HepG2 (cell line): ENCODE data around the gene ZBTB7A.

ENCODE experiments used
- EED ChIP-seq: sonication (generic); formaldehyde crosslinking; IDR thresholded peaks from 2 replicates; pipeline ENCODE4 v1.5.0; 2020; ENCODE audit warnings: mild to moderate bottlenecking, missing genetic modification reagents
- EP300 ChIP-seq, 3 experiments: sonication (generic) in 1 of 3; formaldehyde crosslinking in 1 of 3; IDR thresholded peaks; 2 replicates each; pipeline versions ENCODE4 v1.5.1 to v1.6.1; 2011 to 2020; ENCODE audit warnings: low read depth in 2 of 3, low read length in 2 of 3, borderline replicate concordance in 1 of 3, improper control_type of control experiment in 1 of 3, mild to moderate bottlenecking in 1 of 3, missing genetic modification reagents in 1 of 3, moderate library complexity in 1 of 3
- GABPA ChIP-seq, 2 experiments: IDR thresholded peaks; 2 replicates each; pipeline ENCODE4 v1.6.1; 2011 to 2016; ENCODE audit warnings: low read depth in 2 of 2, low read length in 1 of 2, missing biosample characterization in 1 of 2, missing genetic modification characterization in 1 of 2
- KDM5B ChIP-seq: sonication (generic); formaldehyde crosslinking; IDR thresholded peaks from 2 replicates; pipeline ENCODE4 v1.4.0; 2020; ENCODE audit warnings: missing genetic modification reagents, mild to moderate bottlenecking, borderline replicate concordance
- POLR2A ChIP-seq, 2 experiments: IDR thresholded peaks; 2 replicates each; pipeline ENCODE4 v1.6.1; 2011; ENCODE audit warnings: low read depth in 2 of 2, low read length in 2 of 2, mild to moderate bottlenecking in 1 of 2, moderate library complexity in 1 of 2; ENCODE audit not compliant: insufficient read depth in 1 of 2
- SNRNP70 ChIP-seq: fragments of 200-400 bp; formaldehyde crosslinking; IDR thresholded peaks from 2 replicates; pipeline ENCODE4 v1.6.1; 2017; ENCODE audit warnings: mild to moderate bottlenecking, low read depth, low read length, moderate library complexity
- SOX5 ChIP-seq: IDR thresholded peaks from 2 replicates; pipeline ENCODE4 v1.6.1; 2016; ENCODE audit warnings: borderline replicate concordance
- TBL1XR1 ChIP-seq: fragments of 150-350 bp; IDR thresholded peaks from 2 replicates; pipeline ENCODE4 v1.6.1; 2014; ENCODE audit warnings: borderline replicate concordance, low read length; ENCODE audit not compliant: partially characterized antibody
- TCF7L2 ChIP-seq: IDR thresholded peaks from 2 replicates; pipeline ENCODE4 v1.6.1; 2011; ENCODE audit warnings: mild to moderate bottlenecking, low read depth, low read length, moderate library complexity
- ZNF577 ChIP-seq: sonication (generic); formaldehyde crosslinking; IDR thresholded peaks from 2 replicates; pipeline ENCODE4 v1.4.0; 2020; ENCODE audit warnings: mild to moderate bottlenecking, low read depth, missing genetic modification reagents, borderline replicate concordance
- ZNF891 ChIP-seq: sonication (generic); formaldehyde crosslinking; IDR thresholded peaks from 2 replicates; pipeline ENCODE4 v1.5.0; 2020; ENCODE audit warnings: mild to moderate bottlenecking, missing genetic modification reagents
- TF ChIP-seq, protein P1 (sequence below): sonication (generic); formaldehyde crosslinking; IDR thresholded peaks from 2 replicates; pipeline ENCODE4 v1.4.0; 2020; ENCODE audit warnings: mild to moderate bottlenecking, missing genetic modification reagents, borderline replicate concordance
- TF ChIP-seq, protein P2 (sequence below): sonication (generic); formaldehyde crosslinking; IDR thresholded peaks from 2 replicates; pipeline ENCODE4 v1.8.0; 2022; ENCODE audit warnings: missing genetic modification reagents, mild to moderate bottlenecking, inconsistent platforms, borderline replicate concordance
- TF ChIP-seq, protein P3 (sequence below): sonication (generic); formaldehyde crosslinking; IDR thresholded peaks from 2 replicates; pipeline ENCODE4 v1.5.0; 2020; ENCODE audit warnings: mild to moderate bottlenecking, missing genetic modification reagents, moderate library complexity

DNA sequence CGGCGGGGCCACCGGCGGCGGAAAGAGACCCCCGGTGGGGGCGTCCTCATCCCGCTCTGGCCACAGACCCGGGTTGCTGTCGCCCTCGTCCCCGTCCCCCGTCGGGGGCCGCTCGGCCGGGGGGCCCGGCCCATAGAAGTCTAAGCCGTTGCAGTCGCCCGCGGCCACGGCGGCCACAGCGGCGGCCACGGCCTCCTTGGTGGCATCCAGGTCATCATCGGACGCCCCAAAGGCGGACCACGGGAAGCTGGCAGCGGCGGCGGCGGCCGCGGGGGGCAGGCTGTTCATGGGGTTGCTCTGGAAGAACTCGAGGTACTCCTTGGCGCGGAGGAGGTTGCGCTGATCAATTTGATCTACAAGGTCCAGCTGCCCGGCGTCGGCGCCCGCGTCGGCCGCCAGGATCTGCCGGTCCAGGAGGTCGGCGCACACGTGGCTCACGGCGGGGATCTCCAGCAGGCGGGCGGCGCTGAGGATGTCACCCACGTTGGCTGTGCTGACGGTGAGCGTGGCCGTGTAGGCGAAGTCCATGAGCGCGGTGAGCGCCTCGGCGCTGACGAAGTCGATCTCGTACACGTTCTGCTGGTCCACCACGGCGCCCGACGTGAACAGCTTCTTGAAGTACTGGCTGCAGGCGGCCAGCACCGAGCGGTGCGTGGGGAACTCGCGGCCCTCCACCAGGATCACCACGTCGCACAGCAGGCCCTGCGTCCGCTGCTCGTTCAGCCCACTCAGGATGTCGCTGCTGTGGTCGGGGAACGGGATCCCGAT lies 12.1 kb downstream of the ZBTB7A start:
- no peak for TF ChIP-seq KDM5B (CRISPR knock-in tag)
- no peak for TF ChIP-seq GABPA (IDR thresholded peaks at IDR 0.05; ENCODE audit: low read depth, low read length)
- TF ChIP-seq GABPA (CRISPR knock-in tag; IDR thresholded peaks at IDR 0.05; ENCODE audit: low read depth): no peak
- TF ChIP-seq, protein P1, sequence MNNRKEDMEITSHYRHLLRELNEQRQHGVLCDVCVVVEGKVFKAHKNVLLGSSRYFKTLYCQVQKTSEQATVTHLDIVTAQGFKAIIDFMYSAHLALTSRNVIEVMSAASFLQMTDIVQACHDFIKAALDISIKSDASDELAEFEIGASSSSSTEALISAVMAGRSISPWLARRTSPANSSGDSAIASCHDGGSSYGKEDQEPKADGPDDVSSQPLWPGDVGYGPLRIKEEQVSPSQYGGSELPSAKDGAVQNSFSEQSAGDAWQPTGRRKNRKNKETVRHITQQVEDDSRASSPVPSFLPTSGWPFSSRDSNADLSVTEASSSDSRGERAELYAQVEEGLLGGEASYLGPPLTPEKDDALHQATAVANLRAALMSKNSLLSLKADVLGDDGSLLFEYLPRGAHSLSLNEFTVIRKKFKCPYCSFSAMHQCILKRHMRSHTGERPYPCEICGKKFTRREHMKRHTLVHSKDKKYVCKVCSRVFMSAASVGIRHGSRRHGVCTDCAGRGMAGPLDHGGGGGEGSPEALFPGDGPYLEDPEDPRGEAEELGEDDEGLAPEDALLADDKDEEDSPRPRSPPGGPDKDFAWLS: no peak
- no peak for TF ChIP-seq ZNF577 (CRISPR knock-in tag)
- no peak for TF ChIP-seq TCF7L2
- no peak for TF ChIP-seq EP300 (IDR thresholded peaks at IDR 0.05; ENCODE audit: low read depth in 2 of 2, low read length in 2 of 2)
- TF ChIP-seq EP300 (CRISPR knock-in tag; IDR thresholded peaks at IDR 0.05; ENCODE audit: borderline replicate concordance): no peak
- no peak for TF ChIP-seq SNRNP70
- no peak for TF ChIP-seq TBL1XR1
- no peak for TF ChIP-seq ZNF891 (CRISPR knock-in tag)
- TF ChIP-seq POLR2A (IDR thresholded peaks at IDR 0.05; ENCODE audit: insufficient read depth in 1 of 2, low read depth in 2 of 2, low read length in 2 of 2): no peak
- no peak for TF ChIP-seq SOX5 (CRISPR knock-in tag)
- TF ChIP-seq, protein P2, sequence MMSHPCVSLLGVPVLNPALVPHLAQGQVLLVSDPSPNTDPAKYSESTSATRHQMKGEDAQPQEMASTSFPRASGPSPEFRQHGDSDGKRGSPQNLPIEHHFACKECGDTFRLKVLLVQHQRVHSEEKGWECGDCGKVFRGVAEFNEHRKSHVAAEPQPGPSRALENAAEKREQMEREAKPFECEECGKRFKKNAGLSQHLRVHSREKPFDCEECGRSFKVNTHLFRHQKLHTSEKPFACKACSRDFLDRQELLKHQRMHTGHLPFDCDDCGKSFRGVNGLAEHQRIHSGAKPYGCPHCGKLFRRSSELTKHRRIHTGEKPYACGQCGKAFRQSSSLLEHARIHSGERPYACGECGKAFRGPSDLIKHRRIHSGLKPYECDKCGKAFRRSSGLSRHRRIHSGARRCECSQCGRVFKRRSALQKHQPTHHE: no peak
- TF ChIP-seq, protein P3, sequence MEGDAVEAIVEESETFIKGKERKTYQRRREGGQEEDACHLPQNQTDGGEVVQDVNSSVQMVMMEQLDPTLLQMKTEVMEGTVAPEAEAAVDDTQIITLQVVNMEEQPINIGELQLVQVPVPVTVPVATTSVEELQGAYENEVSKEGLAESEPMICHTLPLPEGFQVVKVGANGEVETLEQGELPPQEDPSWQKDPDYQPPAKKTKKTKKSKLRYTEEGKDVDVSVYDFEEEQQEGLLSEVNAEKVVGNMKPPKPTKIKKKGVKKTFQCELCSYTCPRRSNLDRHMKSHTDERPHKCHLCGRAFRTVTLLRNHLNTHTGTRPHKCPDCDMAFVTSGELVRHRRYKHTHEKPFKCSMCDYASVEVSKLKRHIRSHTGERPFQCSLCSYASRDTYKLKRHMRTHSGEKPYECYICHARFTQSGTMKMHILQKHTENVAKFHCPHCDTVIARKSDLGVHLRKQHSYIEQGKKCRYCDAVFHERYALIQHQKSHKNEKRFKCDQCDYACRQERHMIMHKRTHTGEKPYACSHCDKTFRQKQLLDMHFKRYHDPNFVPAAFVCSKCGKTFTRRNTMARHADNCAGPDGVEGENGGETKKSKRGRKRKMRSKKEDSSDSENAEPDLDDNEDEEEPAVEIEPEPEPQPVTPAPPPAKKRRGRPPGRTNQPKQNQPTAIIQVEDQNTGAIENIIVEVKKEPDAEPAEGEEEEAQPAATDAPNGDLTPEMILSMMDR (CRISPR knock-in tag): no peak
- TF ChIP-seq EED: no peak
